Fibroblast of lung (primary cell): ENCODE data around the gene LDLRAD3.

Experiments used
- CTCF ChIP-seq, 2 donors: IDR thresholded peaks in 1 of 2; conservative IDR thresholded peaks in 1 of 2; 1 replicate in 1 of 2; 2 replicates in 1 of 2; pipeline ENCODE4 v1.5.1; 2011 to 2012; ENCODE audit warnings: low read length in 2 of 2, control low read depth in 1 of 2, inconsistent platforms in 1 of 2, low read depth in 1 of 2, mild to moderate bottlenecking in 1 of 2
- EZH2 ChIP-seq: IDR thresholded peaks from 2 replicates; pipeline ENCODE4 v1.5.1; 2012; ENCODE audit warnings: low read length, control low read depth, mild to moderate bottlenecking; ENCODE audit errors: missing control alignments

GRCh38 chr11:36146437-36146836 lies 202.6 kb downstream of the LDLRAD3 start:
- TF ChIP-seq EZH2 (no peak), CTCF (conservative IDR thresholded peaks at IDR 0.05 in 1 of 2, IDR thresholded peaks at IDR 0.05 in 1 of 2; ENCODE audit: low read depth in 1 of 2, low read length in 2 of 2) (no peak)
